ENCODE measurements around the gene PRCC. TPM values are rescaled to one million over a fixed set of nuclear protein-coding genes. Genes with fewer than 3 reads are reported as not detected.

The PRCC gene
- total and polyA plus RNA-seq, 2 of the 4 experiments (the other 2 are of a cell fraction): 10.6 to 59.6 TPM

GRCh38 chr1:156815307-156815826 lies 48.0 kb downstream of the PRCC start:
- Histone ChIP-seq H2AFZ (replicated peaks; ENCODE audit: low read length, poor library complexity) (peak overlapping the region; percentile 78), H3K27me3 (ENCODE audit: control insufficient read depth, insufficient read depth, low read length) (peaks cover 33% of the 10 kb centered on the region), H3K27ac (ENCODE audit: insufficient read depth, low read length) (no peak overlapping the region), H4K8ac (ENCODE audit: low read depth in 2 of 2, low read length in 2 of 2) (no peak overlapping the region; a peak in 1 of 4 replicates), H3K9ac (ENCODE audit: low read depth, low read length) (no peak overlapping the region), H2BK15ac (ENCODE audit: low read depth, low read length) (no peak overlapping the region), H3K4me2 (ENCODE audit: low read depth, low read length) (no peak overlapping the region), H4K91ac (ENCODE audit: insufficient read depth, low read depth, low read length) (no peak overlapping the region), H2BK120ac (ENCODE audit: low read depth, low read length) (no peak overlapping the region), H3K4me1 (ENCODE audit: control insufficient read depth, insufficient read depth, low read length) (peaks cover 14% of the 10 kb centered on the region), H3K9me1 (ENCODE audit: insufficient read depth, low read length) (no peaks in the 10 kb centered on the region; the same call in 1 of the 2 replicates), H3K14ac (replicated peaks; ENCODE audit: low read depth, low read length) (no peak overlapping the region), H3K18ac (ENCODE audit: low read depth, low read length) (no peak overlapping the region), H4K20me1 (ENCODE audit: insufficient read depth, low read length) (no peaks in the 10 kb centered on the region; the same call in 1 of the 2 replicates), H2AK5ac (ENCODE audit: low read depth, low read length) (0 out of 2 replicates have a peak overlapping the region, but pooled peaks have one; percentile 12), H4K5ac (ENCODE audit: low read depth, low read length) (no peak overlapping the region), H3K4ac (ENCODE audit: low read depth, low read length) (no peak overlapping the region), H3K9me3 (ENCODE audit: control insufficient read depth, insufficient read depth, low read length) (no peaks in the 10 kb centered on the region), H3K79me1 (ENCODE audit: low read depth in 1 of 2, low read length in 2 of 2) (no peaks in the 10 kb centered on the region), H3K36me3 (ENCODE audit: control insufficient read depth, insufficient read depth, low read length) (no peaks in the 10 kb centered on the region), H2AK9ac (replicated peaks; ENCODE audit: low read depth, low read length, poor library complexity) (peak overlapping the region; percentile 87), H2BK20ac (ENCODE audit: low read depth, low read length) (no peak overlapping the region), H3K23ac (ENCODE audit: low read depth, low read length) (no peak overlapping the region), H3K4me3 (ENCODE audit: insufficient read depth, low read depth, low read length) (no peak overlapping the region), H3K56ac (ENCODE audit: extremely low read depth, insufficient read depth, low read length) (no peak overlapping the region), H2BK5ac (ENCODE audit: low read depth, low read length, poor library complexity, severe bottlenecking) (no peak overlapping the region)
- TF ChIP-seq USF2 (IDR thresholded peaks at IDR 0.05; ENCODE audit: low read depth, low read length) (no peak), MAZ (IDR thresholded peaks at IDR 0.05; ENCODE audit: borderline replicate concordance, low read depth, low read length) (no peak), RCOR1 (IDR thresholded peaks at IDR 0.05; ENCODE audit: insufficient replicate concordance, low read length) (peak; percentile 54), ELK1 (IDR thresholded peaks at IDR 0.05; ENCODE audit: borderline replicate concordance, low read depth, low read length) (no peak), CHD1 (IDR thresholded peaks at IDR 0.05; ENCODE audit: low read depth, low read length) (no peak), CTCF (conservative IDR thresholded peaks at IDR 0.05; ENCODE audit: low read depth, low read length) (0 out of 2 replicates have a peak, but pooled peaks have one; percentile 14), CEBPB (IDR thresholded peaks at IDR 0.05; ENCODE audit: low read depth, low read length) (peak; percentile 80), RAD21 (IDR thresholded peaks at IDR 0.05; ENCODE audit: low read length) (no peak), MAFK (IDR thresholded peaks at IDR 0.05; ENCODE audit: low read depth, low read length) (no peak), SMC3 (IDR thresholded peaks at IDR 0.05; ENCODE audit: low read depth, low read length) (no peak)
- dilution Hi-C loops (cut with HindIII; ENCODE audit: low sequenced_read_pairs, unreplicated experiment) (no loop called here), intact Hi-C loops (cut with micrococcal nuclease) (no loop called here), in situ Hi-C loops (cut with MboI; ENCODE audit: low sequenced_read_pairs) (no loop called here)
- WGBS, 2 experiments (ENCODE audit: extremely low coverage in 2 of 2, insufficient read length in 1 of 2): 47% methylated on average over 2 of the region's 5 CpGs; no CpG with 5 or more reads in 1 of the 2 experiments
- BruUV-seq (replicated peaks): no TSS peak
- POLR2A ChIA-PET (ENCODE audit: unreplicated experiment): no interaction called here
- CTCF ChIA-PET: interaction anchor here (0.6 kb wide), 1 partner anchor 16 kb away, joined by 4 read pairs; no protein-coding TSS in a partner anchor
- DNase-seq: peak; percentile 90
- peak; percentile 86 for ATAC-seq (ENCODE audit: low read depth)

Measured in IMR-90 (cell line).